Measurements from ENCODE around the gene TF. TPM values are rescaled to one million over a fixed set of nuclear protein-coding genes. Genes with fewer than 3 reads are reported as not detected.

TF gene
- total RNA-seq, 4 donors from 2014 or later = 17.0 to 111 (median 31.9) TPM

DNA sequence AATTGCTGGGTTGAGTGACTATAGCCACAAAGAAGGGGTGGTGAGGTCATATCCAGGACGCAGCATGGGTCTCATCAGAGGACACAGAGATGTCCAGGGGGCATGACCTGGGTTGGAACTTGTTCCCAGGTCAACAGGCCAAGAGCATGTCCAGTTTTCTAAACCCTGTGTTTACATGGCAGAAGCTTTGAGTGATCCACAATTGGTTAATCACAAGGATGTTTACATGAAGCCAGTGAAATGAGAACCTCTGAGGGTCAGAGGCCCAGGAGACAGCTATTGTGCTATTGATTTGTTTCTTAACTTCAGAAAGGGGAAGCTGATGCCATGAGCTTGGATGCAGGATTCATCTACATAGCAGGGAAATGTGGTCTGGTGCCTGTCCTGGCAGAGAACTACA is 42.3 kb upstream of the TF start:
- DNase-seq (ENCODE audit: low spot score) (no peak), ATAC-seq (ENCODE audit: low FRiP score) (no peak)
- TF ChIP-seq, protein P1, sequence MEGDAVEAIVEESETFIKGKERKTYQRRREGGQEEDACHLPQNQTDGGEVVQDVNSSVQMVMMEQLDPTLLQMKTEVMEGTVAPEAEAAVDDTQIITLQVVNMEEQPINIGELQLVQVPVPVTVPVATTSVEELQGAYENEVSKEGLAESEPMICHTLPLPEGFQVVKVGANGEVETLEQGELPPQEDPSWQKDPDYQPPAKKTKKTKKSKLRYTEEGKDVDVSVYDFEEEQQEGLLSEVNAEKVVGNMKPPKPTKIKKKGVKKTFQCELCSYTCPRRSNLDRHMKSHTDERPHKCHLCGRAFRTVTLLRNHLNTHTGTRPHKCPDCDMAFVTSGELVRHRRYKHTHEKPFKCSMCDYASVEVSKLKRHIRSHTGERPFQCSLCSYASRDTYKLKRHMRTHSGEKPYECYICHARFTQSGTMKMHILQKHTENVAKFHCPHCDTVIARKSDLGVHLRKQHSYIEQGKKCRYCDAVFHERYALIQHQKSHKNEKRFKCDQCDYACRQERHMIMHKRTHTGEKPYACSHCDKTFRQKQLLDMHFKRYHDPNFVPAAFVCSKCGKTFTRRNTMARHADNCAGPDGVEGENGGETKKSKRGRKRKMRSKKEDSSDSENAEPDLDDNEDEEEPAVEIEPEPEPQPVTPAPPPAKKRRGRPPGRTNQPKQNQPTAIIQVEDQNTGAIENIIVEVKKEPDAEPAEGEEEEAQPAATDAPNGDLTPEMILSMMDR (IDR thresholded peaks at IDR 0.05) = no peak

DNA sequence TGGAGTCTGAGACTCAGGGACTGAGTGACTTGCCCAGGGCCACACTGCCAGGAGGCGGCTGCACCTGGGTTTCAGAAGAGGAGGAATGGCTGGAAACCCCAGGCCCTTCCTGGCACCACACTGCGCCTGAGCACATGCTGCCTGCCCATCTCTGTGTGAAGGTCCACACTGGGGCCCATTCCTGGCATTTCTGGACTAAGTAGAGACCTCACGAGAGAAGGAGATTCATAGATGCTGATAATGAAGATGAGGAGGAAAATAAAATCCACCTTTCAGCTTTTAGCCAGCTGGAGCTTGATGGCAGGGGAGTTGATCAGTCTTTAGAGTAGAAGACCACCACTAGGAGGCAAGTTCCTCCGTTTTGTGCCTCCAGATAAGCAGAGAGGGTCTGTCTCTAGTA is 40.2 kb upstream of the TF start:
- ATAC-seq (ENCODE audit: low FRiP score) (no peak), DNase-seq (ENCODE audit: low spot score) (no peak)
- TF ChIP-seq, protein P1 (IDR thresholded peaks at IDR 0.05) = no peak

DNA sequence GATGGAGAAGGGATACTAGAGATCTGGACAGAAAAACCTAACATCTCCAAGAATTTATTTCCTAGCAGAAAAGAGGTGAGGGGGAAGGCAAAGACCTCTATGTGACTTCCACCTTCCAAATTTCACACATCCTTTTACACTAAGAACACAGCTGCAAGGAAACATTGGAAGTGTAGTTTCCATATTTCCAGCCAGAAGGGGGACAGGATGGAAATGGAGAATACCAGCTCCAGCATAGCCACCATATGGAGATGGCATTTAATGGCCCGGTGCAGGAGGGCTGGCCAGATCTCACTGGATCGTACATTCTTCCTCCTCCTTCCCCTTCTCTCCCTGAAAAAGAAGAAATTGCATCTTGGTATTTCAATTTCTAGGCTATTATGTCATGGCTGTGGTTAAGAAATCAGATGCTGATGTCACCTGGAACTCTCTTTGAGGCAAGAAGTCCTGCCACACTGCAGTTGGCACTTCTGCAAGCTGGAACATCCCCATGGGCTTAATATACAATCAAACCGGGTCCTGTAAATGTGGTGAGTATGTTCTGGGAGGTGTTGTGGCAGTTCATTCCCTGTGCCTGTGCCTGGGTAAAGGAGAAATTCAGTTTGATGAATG is 36.9 kb upstream of the TF start:
- TF ChIP-seq, protein P1 (IDR thresholded peaks at IDR 0.05) = no peak
- no peak for DNase-seq (ENCODE audit: low spot score)
- ATAC-seq (ENCODE audit: low FRiP score) = no peak

DNA sequence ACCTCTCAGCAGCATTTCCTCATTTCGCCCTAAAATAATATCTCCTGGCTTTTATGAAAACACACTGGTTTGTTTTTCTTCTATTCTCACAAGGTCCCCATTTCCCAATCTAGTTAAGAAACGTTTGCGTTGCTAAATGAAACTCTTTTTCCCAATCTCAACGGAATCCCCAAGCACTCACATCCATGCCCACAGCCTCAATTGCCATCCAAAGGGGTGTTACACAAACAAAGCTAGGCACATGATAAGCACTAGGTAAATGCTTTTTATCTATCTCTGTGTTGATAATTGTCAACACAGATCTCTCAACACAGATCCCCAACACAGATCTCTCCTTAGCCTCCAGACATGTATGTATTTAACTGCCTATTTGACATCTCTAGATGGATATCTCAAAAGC is 35.2 kb upstream of the TF start:
- no peak for DNase-seq (ENCODE audit: low spot score)
- TF ChIP-seq, protein P1 (IDR thresholded peaks at IDR 0.05) = no peak
- no peak for ATAC-seq (ENCODE audit: low FRiP score)

DNA sequence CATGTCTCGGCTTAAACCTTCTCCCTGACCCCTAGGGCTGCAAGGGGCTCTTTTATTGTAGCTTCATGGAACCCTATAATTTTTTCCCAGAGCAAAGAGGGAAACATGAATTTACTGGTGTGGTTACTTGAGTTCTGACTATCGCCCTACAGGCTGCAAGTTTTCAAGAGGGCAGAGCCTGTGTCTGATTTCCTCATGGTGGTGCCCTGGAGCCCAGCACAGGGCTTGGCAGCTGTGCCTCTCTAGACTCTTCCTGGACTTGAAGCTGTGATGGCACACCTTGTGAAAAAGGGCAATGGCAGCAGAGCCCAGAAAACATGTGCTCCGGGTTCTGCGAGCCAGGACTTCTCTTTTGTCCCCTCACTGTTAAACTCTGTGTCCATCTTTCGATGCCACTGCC is 34.2 kb upstream of the TF start:
- no peak for ATAC-seq (ENCODE audit: low FRiP score)
- no peak for DNase-seq (ENCODE audit: low spot score)
- TF ChIP-seq, protein P1 (IDR thresholded peaks at IDR 0.05) = no peak

DNA sequence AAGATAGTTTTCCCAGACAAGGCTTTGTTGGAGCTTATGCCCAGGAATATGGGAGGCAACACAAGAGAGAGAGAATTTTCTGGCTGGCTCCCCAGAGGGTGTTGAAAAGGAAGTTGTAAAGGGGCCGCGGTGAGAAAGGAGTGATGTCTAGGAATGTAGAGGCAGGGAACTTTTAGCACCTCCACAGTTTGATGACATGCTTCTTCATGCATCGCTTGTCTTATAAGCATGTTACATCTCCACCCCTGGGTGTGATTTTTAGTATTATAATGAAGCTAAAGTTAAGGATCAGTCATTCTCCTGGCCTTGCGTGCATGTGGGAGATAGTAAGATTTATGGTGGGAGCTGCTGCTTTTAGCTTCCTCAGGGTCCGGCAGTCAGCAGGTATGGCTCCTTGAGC is 32.8 kb upstream of the TF start:
- ATAC-seq (ENCODE audit: low FRiP score) (no peak), DNase-seq (ENCODE audit: low spot score) (no peak)
- TF ChIP-seq, protein P1 (IDR thresholded peaks at IDR 0.05) = no peak

DNA sequence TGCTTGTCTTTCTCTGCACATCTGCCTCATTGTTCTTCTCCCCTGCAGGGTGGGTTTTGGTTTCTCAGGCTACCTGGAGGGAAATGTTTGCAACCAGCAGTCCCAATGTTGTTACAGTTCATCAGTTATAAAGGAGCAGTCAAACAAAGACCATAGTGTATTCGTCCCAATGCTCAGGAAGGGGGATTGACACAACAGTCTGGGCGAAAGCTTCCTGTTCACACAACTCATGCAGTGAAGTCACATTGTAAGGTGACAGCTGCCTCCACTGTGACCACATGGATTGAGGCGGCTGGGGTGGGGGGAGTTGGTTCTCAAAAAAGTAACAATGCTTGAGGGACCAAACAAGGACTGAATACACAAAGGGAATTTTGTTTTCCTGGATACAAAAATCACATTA is 28.8 kb upstream of the TF start:
- DNase-seq (ENCODE audit: low spot score) = no peak
- ATAC-seq (ENCODE audit: low FRiP score) = no peak
- TF ChIP-seq, protein P1 (IDR thresholded peaks at IDR 0.05) = no peak

Data from omental fat pad (tissue), 4 donors.